GM19452 (cell line): ENCODE measurements around the gene SPOCD1.
A peak's percentile ranks its signal among the peaks of the same experiment; 100 is the strongest.

Source experiments
- ATAC-seq: cut with Tn5 transposase; IDR thresholded peaks from one replicate; pipeline ENCODE4 v1.9.1; 2021; ENCODE audit not compliant: unreplicated experiment

The SPOCD1 gene

DNA sequence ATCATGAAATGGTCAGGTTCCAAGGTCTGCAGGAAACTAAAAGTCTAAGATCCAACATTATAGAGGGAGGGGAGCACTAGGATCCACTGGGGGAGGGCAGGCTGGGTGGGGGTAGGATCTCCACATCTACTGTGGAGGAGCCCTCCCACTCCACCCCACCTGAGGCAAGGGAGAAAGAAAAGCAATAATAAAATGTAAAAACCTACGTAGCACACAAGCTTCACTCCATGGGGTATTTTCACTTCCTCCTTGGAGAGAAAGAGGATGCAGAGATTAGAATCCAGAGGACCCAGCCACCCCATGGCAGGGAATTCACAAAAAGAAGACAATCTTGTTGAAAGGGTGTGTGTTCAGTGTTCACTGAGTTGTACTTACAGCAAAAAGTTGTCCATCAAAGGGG is 14.4 kb downstream of the SPOCD1 start:
- no peak for ATAC-seq

DNA sequence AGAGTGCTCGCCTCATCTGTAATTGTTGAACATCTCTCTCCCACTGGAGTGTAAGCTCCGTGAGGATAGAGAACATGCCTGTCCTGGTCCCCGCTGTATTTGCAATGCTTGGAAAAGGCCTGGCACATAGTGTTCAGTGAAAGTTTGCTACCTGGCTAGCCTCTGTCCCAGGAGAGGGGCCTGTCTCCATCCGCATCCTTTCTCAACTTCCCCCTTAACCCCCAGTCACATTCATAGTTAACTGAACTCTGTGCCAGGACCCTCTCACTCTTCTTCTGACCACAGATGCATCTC is 15.2 kb downstream of the SPOCD1 start:
- ATAC-seq: no peak

DNA sequence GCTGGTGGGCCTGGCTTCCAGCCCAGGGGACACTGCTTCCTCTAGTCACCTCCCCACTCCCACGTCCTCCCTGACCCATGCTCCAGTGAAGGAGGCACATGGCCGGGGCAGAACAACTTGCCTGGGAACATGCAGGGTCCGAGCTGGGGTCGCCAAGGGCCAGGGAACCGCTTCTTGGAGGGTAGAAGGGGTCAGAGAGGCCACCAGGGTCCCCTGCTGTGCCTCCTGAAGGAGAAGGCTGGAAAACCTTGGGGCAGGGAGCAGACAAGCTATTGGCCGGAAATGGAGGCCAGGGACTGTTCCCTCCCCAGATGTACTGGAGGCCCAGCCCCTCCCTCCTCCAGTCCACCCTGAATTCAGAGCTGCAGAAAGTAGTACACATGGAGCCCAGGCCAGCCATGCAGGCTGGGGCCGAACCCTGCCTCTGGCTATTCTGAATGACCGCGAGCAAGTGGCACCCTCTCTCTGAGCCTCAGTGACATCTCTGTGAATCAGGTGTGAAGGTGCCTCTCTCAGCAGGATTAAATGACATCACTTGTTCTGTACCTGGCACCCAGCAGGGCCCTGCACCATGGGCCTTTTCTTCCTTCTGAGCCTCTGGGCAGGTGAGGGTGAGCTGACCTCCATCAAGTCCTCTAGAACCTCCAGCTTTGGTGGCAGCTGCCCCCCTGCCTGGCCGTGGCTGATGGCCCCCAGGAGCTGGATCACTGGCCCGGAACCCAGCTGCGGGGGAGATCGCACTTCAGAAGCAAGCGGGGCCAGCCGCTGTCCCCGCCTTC is 15.7 kb downstream of the SPOCD1 start:
- ATAC-seq: no peak

DNA sequence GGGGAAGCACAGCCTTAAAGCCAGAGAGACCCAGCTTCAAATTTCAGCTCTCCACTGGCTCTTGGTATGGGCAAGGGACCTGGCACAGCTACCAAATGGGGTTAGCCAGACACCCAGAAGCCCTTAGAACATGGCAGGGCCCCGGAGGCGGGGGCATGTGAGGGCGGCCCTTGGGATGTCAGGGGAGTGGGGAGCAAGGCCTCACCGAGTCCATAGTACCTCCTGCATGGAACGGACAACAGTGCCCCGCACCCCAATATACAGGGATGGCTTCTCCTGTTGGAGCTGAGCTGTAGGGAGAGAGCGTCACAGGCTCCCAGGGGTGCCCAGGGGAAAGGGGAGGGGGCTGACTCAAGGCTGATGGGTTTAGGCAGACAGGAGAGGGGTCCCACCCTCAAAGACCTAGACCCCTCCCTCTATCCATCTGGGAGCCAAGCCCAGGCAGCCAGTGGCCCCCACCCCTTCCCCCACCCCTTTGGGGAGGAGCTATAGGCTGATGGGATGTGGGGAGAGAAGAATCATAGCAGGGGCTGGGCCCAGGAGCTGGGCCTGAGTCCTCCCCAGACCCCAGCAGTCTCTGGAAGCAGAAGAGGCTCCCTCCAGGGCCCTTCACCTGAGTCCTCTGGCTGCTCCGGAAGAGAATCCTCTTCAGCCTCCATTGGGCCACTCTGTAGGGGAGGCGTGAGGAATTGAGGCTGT is 16.5 kb downstream of the SPOCD1 start:
- ATAC-seq: no peak

DNA sequence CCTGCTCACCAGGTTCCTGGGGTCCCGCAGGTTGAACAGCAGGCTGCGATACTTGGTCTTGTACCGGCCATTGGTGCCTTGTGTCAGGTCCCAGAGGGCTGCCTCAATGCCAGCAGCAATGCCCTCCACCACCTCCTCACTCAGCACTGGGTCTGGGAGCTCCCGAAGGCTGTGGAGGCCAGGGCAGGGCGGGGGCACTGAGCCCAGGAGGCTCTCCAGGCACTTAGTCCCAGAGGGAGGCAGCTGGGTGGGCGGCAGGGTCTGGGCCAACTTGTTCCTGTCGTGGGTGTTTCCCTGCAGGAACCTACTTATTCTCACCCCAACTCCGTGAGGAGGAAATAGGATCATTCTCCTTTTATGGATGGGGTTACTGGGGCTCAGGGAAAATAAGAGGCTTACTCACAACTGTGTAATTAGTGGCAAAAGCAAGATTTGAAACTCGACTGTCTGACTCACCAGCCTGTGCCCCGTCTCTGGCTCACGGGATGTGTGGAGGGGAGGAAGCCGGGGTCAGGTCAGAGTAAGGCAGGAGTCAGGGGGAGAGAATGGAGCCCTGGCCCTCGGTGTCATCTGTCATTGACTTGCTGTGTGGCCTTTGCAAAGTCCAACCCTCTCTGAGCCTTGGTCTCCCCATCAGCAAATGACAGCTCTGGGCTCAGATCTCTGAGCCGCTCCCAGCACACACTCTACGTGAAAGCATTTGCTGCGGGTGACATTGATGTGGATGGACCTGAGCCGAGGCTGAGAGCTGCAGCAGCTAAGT is 17.2 kb downstream of the SPOCD1 start:
- no peak for ATAC-seq

DNA sequence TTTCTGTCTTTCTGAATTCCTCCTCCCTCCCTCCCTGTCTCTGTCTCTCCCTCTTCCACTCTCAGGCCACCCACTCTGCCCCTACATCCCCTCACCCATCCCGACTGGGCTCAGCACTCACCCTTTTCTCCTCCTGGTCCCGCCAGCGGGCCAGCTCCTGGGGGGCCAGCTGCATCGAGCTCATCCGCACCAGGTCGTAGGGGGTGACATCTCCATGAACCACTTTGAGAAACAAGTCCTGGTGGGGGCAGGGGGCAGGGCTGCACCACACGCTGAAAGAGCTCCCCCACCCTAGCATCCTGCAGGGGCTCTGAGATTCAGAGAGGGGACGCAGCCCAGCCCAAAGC is 17.8 kb downstream of the SPOCD1 start:
- ATAC-seq: no peak

DNA sequence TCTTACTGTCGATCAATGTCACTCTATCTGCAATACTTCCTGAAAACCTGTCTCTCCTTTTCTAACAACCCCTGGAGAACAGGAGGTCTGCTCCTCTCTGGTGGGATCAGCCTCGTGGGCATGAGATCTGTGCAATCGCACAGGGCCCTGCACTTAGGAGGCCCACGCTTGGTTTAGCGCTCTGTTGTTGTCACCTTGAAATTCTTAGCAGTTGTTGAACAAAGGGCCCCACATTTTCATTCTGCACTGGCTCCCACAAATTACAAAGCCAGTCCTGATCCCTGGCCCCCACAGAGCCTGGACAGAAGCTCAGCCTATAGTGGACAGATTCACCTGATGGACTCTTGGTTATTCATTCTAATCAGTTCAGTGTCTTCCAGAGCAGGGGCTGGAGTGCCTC is 18.6 kb downstream of the SPOCD1 start:
- ATAC-seq: no peak

DNA sequence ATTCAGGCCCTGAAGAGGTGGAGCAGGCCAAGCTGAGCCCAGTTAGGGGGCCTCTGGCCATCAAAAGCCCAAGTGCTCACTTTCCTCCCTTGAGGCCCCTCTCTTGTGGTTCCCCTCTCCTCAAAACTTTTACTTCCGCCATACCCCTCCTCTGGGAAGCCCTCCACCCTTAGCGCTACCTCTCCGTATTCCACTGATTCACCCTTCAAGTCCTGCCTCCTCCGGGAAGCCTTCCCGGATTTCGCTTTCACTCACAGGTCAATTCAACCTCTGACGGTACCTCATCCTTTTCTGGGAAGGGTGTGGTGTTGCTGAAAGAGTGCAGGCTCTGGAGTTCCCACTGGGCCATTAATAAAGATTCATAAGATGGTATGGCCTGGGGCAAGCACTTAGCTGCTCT is 19.1 kb downstream of the SPOCD1 start:
- no peak for ATAC-seq

DNA sequence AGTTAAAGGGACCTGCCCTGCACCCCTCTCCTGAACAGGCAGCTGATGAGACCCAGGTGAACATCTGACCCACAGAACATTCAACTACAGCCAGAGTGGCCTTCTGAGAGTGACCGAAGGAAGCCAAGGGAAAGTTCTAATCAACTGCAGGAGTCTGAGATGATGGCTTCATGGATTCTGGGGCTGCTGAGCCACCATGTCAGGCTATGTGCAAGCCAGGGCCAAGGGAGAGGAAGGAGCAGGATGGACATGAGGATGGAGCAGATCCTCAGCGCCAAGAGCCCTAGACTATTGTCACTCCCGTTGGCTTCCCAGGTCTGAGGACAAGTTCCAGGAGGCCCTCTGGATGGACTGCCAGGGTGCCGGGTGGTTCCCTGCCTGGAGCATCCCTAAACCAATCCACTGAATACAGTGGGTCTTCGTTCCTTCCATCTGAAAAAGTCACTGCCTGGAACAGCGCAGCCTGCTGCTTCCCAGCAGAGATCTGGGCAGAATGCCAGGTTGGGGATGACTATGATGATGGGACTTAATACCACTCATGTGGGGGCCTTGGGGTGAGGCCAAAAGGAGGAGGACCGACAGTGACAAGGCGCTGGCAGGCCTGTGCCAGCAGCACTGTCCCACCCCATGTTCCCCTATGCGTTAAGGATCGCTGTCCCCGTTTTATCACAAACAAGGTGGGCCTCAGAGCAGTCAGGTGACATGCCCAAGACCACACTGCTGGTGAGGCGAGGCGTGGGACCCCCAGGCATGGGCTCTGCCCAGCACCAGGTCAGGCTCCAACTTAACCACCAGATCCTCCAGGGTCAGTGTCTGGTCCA is 19.8 kb downstream of the SPOCD1 start:
- ATAC-seq: no peak

DNA sequence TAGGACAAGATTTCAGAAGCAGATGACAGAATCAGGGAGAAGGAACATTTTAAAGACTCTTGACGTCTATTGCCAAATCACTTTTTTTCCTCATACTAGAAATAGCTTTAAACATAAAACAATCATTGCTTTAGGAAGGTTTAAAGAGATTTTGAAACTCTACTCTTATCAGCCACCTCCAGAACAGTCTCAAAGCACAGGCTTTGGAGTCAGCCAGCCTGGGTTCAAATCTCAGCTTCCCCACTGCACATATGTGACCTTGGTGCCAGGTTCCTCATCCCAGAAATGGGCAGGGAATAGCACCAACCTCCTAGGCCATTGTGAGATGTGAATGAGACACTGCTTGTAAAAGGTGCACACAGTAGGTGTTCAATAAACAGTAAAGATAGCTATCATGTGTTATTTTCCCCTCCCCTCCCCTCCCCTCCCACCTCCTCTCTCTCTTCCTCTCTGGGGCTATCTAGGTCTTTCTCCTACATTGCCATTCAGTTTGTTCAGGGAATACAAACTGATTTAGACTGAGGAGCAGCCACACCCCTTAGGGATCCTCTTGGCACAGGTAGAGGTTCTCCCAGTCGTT is 20.6 kb downstream of the SPOCD1 start:
- ATAC-seq: no peak

DNA sequence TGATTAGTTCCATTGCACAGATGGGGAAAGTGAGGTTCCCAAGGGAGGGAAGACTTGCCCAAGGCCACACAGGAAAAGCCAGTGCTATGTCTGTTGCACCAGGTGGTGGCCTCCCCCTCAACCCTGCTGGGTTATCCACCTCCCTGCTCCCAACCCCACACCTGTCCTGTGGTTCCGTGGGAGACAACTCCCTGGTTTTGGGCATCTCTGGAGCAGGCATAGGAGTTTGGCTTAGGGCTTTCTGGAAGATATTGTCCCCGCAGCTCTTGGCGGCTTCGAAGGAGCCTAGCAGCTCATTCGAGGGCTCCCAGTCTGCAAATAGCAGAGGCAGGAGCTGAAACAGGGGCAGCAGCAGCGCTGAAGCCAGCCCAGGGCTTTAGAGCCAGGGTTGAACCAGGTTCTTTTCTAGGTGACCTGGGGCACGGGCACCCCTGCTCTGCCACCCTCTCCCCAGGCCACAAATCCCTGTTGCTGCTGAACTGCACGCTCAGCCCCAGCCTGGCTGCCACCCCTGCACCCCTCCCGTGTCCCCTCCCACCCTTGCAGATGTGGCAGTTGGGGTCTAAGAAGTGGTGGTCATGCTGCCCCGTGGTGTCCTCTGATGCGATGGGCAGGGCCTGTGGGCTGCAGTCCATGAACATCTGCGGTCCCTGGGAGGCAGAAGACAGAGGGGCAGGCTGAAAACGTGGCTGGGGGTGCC is 22.1 kb downstream of the SPOCD1 start:
- ATAC-seq: no peak

DNA sequence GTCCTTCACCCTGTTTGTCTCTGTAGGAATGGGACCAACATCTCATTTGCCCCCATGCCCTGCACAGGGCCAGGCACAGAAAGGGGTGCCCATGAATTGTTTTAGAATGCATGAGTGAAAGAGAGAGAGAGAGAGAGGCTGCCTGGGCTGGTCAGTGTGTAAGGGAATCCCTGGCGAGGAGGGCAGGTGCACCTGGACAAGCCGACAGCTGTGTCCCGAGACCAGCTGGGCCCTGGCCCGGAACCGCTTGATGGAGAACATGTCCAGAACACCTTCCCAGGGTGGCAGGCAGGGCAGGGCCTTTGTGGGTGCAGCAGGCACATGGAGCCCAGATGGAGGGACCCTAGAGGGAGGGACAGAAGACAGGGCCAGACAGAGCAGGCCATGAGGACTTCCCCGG is 22.7 kb downstream of the SPOCD1 start:
- ATAC-seq: no peak

DNA sequence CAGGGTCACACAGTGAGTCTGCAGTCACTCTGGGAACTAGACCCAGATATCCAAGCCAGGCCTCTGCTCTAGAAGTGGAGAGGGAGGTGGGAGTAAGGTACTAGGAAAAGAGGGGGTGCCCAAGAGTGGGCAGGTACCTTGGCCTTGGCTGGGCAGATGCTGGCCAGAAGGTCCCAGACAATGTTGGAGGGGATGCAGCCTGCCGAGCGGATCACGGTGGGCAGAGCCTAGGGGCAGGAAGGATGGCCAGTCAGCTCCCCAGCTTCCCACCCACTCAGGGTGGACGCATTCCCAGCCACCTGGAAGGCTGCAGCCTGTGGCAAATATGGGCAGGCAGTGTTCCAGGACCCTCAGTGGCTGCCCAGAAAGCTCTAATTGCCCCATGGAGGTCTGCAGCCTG is 23.3 kb downstream of the SPOCD1 start:
- ATAC-seq: no peak

DNA sequence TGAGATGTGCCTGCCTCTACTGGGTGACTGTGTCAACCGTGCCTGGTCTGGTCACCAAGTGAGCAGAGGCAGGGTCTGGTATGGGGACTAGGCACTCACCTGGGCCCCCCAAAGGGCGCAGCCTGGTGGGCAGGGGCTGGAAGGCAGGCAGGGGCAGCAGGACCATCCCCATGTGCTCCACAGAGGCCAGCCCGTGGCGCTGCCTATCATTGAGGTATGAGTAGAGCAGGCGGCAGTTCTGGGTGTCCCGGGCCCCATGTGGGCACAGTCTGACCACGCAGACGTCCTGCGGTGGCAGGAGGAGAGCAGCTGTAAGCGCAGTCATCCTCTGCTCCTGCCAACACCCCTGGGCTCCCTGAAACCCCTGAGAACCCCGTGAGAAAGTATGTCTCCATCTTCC is 23.7 kb downstream of the SPOCD1 start:
- ATAC-seq: no peak

DNA sequence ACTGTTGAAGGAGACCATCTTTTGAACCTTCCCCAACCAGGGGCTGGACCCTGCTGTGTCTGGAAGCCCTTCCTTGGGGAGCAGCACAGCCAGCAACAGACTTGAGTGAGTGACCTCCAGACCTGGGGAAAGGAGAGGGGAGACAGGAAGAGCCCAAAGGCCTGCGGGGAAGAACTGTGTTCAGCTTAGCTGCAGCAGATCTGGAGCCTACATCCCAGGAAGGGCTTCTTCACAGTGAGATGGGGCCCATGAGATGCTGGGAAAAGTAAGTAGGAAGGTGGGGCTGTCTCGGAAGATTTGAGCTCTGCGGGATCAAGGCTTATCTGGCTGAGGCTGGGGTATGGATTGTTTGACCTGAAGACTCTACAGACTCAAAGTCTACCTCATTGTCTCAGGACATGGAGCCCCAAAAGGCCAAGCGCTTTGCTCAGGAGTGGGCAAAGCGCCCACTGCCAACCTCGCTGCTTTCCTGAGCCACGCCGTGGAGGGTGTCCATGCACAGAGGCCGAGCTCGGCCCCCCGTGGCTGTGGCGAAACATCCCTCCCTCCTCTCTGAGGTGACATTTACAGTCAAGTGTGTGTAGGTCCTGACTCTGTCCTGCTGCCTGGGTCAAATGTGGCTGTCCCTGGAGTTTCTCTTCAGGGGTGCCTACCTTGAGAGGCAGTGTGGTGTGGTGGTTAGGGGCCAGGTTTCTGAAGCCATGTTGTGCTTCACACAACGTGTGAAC is 24.5 kb downstream of the SPOCD1 start:
- no peak for ATAC-seq

DNA sequence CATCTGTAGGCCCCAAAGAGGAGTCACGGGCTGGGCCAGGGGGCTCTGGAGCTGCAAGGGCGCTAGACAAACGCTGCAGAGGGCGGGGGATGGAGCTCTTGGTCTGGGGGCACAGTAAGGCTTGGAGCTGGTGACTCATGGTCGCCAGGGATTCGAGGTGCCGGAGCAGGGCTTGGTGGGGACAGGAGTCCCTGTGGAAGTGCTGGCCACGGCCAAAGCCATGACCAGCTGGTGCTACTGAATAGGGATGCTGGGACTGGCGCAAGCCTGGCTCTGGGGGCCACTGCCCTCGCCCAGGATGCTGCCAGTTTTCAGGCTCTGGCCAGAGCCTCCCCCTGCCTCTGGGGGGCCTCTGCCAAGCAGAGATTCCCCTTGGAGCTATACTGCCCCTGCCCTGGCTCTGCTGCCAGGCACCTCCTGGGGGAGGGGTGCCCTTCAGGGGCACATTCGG is 25.2 kb downstream of the SPOCD1 start:
- ATAC-seq: no peak

DNA sequence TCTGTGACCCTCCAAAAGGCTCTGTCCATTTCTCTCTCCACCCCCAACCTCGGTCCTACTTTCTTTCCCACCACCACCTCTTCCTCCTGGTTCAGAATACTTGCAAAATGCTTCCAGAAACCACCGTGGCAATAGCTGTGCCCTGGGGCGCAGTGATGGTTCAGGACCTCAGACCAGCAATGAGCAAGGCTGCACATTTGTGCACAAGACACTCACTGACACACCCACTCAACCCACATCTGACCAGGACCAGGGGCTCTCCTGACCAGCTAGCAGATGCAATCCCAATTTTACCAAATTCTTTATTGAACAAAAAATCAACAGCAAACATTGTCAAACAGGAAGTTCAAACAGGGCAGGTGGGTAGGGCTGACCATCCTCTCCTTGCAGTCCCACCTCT is 25.7 kb downstream of the SPOCD1 start:
- no peak for ATAC-seq

DNA sequence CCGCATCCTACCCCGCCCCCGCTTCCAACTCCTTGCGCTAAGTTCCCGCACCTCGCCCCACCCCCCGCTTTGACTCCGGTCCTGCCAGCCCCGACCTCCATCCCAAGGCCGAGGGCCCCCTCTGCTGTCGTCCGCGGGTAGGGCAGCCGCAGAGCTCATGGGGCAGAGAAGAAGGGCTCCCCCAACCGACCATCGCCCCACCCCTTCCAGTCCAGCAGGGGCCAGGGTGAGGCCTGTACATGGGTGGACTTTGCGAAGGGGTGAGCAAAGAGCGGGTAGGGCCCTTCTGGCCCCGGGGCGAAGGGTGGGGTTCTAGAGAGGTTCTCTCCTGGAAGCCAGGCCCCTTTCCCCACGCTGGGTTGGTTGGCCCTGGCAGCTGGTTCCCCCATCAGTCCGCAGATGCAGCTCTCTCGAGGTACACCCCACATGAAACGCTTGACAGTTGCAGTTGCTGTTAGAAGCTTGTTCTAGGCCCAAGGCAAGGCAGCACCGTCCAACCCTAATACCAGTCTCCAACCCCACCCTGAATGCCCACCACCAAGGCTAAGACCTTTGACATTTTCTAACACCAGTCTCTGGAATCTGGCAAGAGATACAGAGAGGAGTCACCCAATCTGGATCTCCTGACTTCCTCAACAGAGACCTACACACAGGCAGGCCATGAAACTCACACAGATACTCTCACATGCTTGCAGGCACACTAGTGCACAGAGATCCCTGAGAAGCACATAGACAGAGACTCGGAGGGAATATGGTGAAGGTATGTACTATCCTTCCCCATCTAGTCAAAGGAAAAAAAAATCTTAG is 26.4 kb downstream of the SPOCD1 start:
- ATAC-seq: peak; percentile 46

DNA sequence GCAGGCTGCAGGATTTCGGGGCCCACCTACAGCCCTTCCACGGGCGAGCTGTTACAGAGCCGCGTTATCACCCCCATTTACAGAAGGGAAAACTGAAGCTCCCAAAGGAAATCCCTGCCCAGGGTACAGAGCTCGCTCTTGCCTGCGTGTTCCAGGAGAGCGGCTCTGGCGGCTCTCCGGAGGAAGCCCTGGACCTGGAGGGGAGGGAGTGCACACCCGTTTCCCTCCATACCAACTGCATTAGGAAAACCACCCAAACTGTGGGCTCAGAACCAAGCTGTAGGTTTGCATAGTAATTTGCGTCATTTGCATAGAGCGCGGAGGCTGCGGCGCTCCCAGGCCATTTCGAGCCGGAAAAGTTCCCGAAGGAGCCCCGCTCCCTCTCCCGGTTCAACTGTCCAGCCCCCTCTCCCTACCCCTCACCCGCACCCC is 27.0 kb downstream of the SPOCD1 start:
- ATAC-seq: peak; percentile 6
